WTC11 (cell line): Measurements from ENCODE around the gene ZNF775. TPM values are rescaled to one million over a fixed set of nuclear protein-coding genes. Genes with fewer than 3 reads are reported as not detected.

ENCODE experiments used
- EMX1 ChIP-seq: fragments of 250-450 bp; sonication (Bioruptor Pico); IDR thresholded peaks from 2 replicates; pipeline ENCODE4 v1.8.0; 2021; ENCODE audit warnings: mild to moderate bottlenecking
- FOXP1 ChIP-seq: sonication (generic); formaldehyde crosslinking; IDR thresholded peaks from 2 replicates; pipeline ENCODE4 v1.8.0; 2022; ENCODE audit warnings: missing genetic modification reagents, mild to moderate bottlenecking, moderate library complexity, borderline replicate concordance
- NFATC4 ChIP-seq: fragments of 250-450 bp; sonication (Bioruptor Pico); IDR thresholded peaks from 2 replicates; pipeline ENCODE4 v1.9.0; 2021; ENCODE audit warnings: mild to moderate bottlenecking
- NFYB ChIP-seq: sonication (generic); formaldehyde crosslinking; conservative IDR thresholded peaks from 2 replicates; pipeline ENCODE4 v1.8.0; 2022; ENCODE audit warnings: low read depth, missing genetic modification reagents
- OVOL2 ChIP-seq: fragments of 250-450 bp; sonication (Bioruptor Pico); IDR thresholded peaks from 2 replicates; pipeline ENCODE4 v1.9.0; 2021; ENCODE audit warnings: mild to moderate bottlenecking, borderline replicate concordance
- PRRX2 ChIP-seq: fragments of 250-450 bp; sonication (Bioruptor Pico); IDR thresholded peaks from 2 replicates; pipeline ENCODE4 v1.8.0; 2021; ENCODE audit warnings: mild to moderate bottlenecking
- SOX15 ChIP-seq: fragments of 250-450 bp; sonication (Bioruptor Pico); IDR thresholded peaks from 2 replicates; pipeline ENCODE4 v1.9.0; 2021; ENCODE audit warnings: mild to moderate bottlenecking
- total RNA-seq: library from RNA; stranded (reverse); gene quantifications from 3 replicates; pipeline ENCODE4 v1.2.3, GENCODE V29; 2021
- TF ChIP-seq, protein P1 (sequence below): sonication (generic); formaldehyde crosslinking; IDR thresholded peaks from 2 replicates; pipeline ENCODE4 v1.8.1; 2023; ENCODE audit warnings: mild to moderate bottlenecking, missing genetic modification reagents, borderline replicate concordance
- TF ChIP-seq, protein P2 (sequence below): sonication (generic); formaldehyde crosslinking; IDR thresholded peaks from 2 replicates; pipeline ENCODE4 v1.8.0; 2022; ENCODE audit warnings: mild to moderate bottlenecking, missing genetic modification reagents
- TF ChIP-seq, protein P3 (sequence below): fragments of 250-450 bp; sonication (Bioruptor Pico); IDR thresholded peaks from 2 replicates; pipeline ENCODE4 v1.8.0; 2021; ENCODE audit warnings: mild to moderate bottlenecking
- TF ChIP-seq, protein P4 (sequence below): sonication (generic); formaldehyde crosslinking; IDR thresholded peaks from 2 replicates; pipeline ENCODE4 v1.8.0; 2022; ENCODE audit warnings: mild to moderate bottlenecking, missing genetic modification reagents
- TF ChIP-seq, protein P5 (sequence below): fragments of 250-450 bp; sonication (Bioruptor Pico); IDR thresholded peaks from 2 replicates; pipeline ENCODE4 v1.9.0; 2021; ENCODE audit warnings: mild to moderate bottlenecking
- TF ChIP-seq, protein P6 (sequence below): sonication (generic); formaldehyde crosslinking; IDR thresholded peaks from 2 replicates; pipeline ENCODE4 v1.8.1; 2022; ENCODE audit warnings: mild to moderate bottlenecking, moderate library complexity, missing genetic modification reagents
- TF ChIP-seq, protein P7 (sequence below): fragments of 250-450 bp; sonication (Bioruptor Pico); IDR thresholded peaks from 2 replicates; pipeline ENCODE4 v1.9.0; 2021; ENCODE audit warnings: mild to moderate bottlenecking
- TF ChIP-seq, protein P8 (sequence below): fragments of 200-600 bp; IDR thresholded peaks from 2 replicates; pipeline ENCODE4 v1.8.0; 2022; ENCODE audit warnings: antibody characterized with exemption
- TF ChIP-seq, protein P9 (sequence below): sonication (generic); formaldehyde crosslinking; IDR thresholded peaks from 2 replicates; pipeline ENCODE4 v1.8.1; 2023; ENCODE audit warnings: mild to moderate bottlenecking, missing genetic modification reagents
- TF ChIP-seq, protein P10 (sequence below): fragments of 250-450 bp; sonication (Bioruptor Pico); IDR thresholded peaks from 2 replicates; pipeline ENCODE4 v1.9.0; 2021; ENCODE audit warnings: mild to moderate bottlenecking, borderline replicate concordance

The ZNF775 gene
- total RNA-seq, 1 experiment from 2014 or later, result 25.4 TPM

DNA sequence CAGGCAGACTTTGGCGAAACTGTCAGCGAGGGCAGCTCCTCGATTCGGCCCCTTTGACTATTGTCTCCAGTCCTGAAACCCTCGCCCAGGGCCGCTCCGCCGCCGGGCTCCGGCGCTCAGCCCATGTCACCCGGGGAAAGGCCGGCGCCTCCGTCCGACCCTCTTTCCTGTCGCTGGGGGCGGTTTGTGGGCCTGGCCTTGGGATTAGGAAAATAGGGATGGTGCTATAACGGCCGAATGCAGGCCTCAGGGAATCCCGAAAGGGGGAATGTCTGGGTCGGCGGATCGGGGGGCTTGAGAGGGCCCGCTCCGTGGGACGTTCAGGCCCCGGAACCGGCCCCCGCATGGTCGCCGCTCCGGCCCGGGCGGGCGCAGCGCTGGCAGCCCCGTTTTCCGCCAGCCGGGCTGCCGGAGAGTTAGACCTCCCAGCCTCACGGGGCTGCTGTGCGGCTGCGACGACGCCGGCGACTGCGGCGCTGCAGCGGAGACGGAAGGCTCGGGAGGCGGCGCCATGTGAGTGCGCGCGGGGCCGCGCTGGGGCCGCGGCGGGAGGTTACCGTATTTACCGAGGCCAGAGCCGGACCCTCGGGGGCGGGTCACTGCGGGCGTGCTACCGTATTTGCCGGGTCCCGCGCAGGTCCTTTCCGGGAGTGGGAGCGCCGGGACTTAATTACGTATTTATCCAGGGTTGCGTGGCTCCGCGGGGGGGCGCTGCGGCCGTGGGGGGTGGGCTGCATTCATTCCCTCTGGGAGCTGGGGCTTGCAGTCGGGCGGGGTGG, 25.9 kb downstream of the ZNF775 start (continued):
- TF ChIP-seq, protein P1, sequence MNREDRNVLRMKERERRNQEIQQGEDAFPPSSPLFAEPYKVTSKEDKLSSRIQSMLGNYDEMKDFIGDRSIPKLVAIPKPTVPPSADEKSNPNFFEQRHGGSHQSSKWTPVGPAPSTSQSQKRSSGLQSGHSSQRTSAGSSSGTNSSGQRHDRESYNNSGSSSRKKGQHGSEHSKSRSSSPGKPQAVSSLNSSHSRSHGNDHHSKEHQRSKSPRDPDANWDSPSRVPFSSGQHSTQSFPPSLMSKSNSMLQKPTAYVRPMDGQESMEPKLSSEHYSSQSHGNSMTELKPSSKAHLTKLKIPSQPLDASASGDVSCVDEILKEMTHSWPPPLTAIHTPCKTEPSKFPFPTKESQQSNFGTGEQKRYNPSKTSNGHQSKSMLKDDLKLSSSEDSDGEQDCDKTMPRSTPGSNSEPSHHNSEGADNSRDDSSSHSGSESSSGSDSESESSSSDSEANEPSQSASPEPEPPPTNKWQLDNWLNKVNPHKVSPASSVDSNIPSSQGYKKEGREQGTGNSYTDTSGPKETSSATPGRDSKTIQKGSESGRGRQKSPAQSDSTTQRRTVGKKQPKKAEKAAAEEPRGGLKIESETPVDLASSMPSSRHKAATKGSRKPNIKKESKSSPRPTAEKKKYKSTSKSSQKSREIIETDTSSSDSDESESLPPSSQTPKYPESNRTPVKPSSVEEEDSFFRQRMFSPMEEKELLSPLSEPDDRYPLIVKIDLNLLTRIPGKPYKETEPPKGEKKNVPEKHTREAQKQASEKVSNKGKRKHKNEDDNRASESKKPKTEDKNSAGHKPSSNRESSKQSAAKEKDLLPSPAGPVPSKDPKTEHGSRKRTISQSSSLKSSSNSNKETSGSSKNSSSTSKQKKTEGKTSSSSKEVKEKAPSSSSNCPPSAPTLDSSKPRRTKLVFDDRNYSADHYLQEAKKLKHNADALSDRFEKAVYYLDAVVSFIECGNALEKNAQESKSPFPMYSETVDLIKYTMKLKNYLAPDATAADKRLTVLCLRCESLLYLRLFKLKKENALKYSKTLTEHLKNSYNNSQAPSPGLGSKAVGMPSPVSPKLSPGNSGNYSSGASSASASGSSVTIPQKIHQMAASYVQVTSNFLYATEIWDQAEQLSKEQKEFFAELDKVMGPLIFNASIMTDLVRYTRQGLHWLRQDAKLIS (CRISPR knock-in tag), result no peak
- TF ChIP-seq, protein P2, sequence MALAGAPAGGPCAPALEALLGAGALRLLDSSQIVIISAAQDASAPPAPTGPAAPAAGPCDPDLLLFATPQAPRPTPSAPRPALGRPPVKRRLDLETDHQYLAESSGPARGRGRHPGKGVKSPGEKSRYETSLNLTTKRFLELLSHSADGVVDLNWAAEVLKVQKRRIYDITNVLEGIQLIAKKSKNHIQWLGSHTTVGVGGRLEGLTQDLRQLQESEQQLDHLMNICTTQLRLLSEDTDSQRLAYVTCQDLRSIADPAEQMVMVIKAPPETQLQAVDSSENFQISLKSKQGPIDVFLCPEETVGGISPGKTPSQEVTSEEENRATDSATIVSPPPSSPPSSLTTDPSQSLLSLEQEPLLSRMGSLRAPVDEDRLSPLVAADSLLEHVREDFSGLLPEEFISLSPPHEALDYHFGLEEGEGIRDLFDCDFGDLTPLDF (CRISPR knock-in tag), result no peak
- TF ChIP-seq, protein P3, sequence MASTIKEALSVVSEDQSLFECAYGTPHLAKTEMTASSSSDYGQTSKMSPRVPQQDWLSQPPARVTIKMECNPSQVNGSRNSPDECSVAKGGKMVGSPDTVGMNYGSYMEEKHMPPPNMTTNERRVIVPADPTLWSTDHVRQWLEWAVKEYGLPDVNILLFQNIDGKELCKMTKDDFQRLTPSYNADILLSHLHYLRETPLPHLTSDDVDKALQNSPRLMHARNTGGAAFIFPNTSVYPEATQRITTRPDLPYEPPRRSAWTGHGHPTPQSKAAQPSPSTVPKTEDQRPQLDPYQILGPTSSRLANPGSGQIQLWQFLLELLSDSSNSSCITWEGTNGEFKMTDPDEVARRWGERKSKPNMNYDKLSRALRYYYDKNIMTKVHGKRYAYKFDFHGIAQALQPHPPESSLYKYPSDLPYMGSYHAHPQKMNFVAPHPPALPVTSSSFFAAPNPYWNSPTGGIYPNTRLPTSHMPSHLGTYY (CRISPR knock-in tag), result no peak
- no peak for TF ChIP-seq OVOL2 (CRISPR knock-in tag)
- no peak for TF ChIP-seq PRRX2 (CRISPR knock-in tag)
- TF ChIP-seq, protein P4, sequence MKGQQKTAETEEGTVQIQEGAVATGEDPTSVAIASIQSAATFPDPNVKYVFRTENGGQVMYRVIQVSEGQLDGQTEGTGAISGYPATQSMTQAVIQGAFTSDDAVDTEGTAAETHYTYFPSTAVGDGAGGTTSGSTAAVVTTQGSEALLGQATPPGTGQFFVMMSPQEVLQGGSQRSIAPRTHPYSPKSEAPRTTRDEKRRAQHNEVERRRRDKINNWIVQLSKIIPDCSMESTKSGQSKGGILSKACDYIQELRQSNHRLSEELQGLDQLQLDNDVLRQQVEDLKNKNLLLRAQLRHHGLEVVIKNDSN (CRISPR knock-in tag), result peak; percentile 60
- TF ChIP-seq, protein P5, sequence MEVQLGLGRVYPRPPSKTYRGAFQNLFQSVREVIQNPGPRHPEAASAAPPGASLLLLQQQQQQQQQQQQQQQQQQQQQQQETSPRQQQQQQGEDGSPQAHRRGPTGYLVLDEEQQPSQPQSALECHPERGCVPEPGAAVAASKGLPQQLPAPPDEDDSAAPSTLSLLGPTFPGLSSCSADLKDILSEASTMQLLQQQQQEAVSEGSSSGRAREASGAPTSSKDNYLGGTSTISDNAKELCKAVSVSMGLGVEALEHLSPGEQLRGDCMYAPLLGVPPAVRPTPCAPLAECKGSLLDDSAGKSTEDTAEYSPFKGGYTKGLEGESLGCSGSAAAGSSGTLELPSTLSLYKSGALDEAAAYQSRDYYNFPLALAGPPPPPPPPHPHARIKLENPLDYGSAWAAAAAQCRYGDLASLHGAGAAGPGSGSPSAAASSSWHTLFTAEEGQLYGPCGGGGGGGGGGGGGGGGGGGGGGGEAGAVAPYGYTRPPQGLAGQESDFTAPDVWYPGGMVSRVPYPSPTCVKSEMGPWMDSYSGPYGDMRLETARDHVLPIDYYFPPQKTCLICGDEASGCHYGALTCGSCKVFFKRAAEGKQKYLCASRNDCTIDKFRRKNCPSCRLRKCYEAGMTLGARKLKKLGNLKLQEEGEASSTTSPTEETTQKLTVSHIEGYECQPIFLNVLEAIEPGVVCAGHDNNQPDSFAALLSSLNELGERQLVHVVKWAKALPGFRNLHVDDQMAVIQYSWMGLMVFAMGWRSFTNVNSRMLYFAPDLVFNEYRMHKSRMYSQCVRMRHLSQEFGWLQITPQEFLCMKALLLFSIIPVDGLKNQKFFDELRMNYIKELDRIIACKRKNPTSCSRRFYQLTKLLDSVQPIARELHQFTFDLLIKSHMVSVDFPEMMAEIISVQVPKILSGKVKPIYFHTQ (CRISPR knock-in tag), result no peak
- no peak for TF ChIP-seq NFATC4
- TF ChIP-seq, protein P6, sequence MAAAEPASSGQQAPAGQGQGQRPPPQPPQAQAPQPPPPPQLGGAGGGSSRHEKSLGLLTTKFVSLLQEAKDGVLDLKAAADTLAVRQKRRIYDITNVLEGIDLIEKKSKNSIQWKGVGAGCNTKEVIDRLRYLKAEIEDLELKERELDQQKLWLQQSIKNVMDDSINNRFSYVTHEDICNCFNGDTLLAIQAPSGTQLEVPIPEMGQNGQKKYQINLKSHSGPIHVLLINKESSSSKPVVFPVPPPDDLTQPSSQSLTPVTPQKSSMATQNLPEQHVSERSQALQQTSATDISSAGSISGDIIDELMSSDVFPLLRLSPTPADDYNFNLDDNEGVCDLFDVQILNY (CRISPR knock-in tag), result peak; percentile 83
- TF ChIP-seq SOX15 (CRISPR knock-in tag), result no peak
- TF ChIP-seq, protein P7, sequence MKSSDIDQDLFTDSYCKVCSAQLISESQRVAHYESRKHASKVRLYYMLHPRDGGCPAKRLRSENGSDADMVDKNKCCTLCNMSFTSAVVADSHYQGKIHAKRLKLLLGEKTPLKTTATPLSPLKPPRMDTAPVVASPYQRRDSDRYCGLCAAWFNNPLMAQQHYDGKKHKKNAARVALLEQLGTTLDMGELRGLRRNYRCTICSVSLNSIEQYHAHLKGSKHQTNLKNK (CRISPR knock-in tag), result no peak
- TF ChIP-seq, protein P8, sequence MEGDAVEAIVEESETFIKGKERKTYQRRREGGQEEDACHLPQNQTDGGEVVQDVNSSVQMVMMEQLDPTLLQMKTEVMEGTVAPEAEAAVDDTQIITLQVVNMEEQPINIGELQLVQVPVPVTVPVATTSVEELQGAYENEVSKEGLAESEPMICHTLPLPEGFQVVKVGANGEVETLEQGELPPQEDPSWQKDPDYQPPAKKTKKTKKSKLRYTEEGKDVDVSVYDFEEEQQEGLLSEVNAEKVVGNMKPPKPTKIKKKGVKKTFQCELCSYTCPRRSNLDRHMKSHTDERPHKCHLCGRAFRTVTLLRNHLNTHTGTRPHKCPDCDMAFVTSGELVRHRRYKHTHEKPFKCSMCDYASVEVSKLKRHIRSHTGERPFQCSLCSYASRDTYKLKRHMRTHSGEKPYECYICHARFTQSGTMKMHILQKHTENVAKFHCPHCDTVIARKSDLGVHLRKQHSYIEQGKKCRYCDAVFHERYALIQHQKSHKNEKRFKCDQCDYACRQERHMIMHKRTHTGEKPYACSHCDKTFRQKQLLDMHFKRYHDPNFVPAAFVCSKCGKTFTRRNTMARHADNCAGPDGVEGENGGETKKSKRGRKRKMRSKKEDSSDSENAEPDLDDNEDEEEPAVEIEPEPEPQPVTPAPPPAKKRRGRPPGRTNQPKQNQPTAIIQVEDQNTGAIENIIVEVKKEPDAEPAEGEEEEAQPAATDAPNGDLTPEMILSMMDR, result no peak
- peak; percentile 88 for TF ChIP-seq FOXP1 (CRISPR knock-in tag)
- TF ChIP-seq EMX1 (CRISPR knock-in tag), result no peak
- TF ChIP-seq NFYB (CRISPR knock-in tag), result no peak
- TF ChIP-seq, protein P9, sequence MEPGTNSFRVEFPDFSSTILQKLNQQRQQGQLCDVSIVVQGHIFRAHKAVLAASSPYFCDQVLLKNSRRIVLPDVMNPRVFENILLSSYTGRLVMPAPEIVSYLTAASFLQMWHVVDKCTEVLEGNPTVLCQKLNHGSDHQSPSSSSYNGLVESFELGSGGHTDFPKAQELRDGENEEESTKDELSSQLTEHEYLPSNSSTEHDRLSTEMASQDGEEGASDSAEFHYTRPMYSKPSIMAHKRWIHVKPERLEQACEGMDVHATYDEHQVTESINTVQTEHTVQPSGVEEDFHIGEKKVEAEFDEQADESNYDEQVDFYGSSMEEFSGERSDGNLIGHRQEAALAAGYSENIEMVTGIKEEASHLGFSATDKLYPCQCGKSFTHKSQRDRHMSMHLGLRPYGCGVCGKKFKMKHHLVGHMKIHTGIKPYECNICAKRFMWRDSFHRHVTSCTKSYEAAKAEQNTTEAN (CRISPR knock-in tag), result no peak
- TF ChIP-seq, protein P10, sequence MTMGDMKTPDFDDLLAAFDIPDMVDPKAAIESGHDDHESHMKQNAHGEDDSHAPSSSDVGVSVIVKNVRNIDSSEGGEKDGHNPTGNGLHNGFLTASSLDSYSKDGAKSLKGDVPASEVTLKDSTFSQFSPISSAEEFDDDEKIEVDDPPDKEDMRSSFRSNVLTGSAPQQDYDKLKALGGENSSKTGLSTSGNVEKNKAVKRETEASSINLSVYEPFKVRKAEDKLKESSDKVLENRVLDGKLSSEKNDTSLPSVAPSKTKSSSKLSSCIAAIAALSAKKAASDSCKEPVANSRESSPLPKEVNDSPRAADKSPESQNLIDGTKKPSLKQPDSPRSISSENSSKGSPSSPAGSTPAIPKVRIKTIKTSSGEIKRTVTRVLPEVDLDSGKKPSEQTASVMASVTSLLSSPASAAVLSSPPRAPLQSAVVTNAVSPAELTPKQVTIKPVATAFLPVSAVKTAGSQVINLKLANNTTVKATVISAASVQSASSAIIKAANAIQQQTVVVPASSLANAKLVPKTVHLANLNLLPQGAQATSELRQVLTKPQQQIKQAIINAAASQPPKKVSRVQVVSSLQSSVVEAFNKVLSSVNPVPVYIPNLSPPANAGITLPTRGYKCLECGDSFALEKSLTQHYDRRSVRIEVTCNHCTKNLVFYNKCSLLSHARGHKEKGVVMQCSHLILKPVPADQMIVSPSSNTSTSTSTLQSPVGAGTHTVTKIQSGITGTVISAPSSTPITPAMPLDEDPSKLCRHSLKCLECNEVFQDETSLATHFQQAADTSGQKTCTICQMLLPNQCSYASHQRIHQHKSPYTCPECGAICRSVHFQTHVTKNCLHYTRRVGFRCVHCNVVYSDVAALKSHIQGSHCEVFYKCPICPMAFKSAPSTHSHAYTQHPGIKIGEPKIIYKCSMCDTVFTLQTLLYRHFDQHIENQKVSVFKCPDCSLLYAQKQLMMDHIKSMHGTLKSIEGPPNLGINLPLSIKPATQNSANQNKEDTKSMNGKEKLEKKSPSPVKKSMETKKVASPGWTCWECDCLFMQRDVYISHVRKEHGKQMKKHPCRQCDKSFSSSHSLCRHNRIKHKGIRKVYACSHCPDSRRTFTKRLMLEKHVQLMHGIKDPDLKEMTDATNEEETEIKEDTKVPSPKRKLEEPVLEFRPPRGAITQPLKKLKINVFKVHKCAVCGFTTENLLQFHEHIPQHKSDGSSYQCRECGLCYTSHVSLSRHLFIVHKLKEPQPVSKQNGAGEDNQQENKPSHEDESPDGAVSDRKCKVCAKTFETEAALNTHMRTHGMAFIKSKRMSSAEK (CRISPR knock-in tag), result no peak
